ENCODE results near the gene ABCC2.
"Not testable (repeated sequence)": the region's sequence is repeated elsewhere in the genome, so short reads cannot be mapped to it uniquely, and the experiment has no call there.

The ABCC2 gene

GRCh38 chr10:99808270-99808669, 25.8 kb downstream of the ABCC2 start:
- H3K4me3 Mint-ChIP-seq: no peak overlapping the region

GRCh38 chr10:99809481-99809880, 27.0 kb downstream of the ABCC2 start:
- H3K36me3 Mint-ChIP-seq: peaks cover 10 to 26% of the 10 kb centered on the region in 2 donors
- H3K27me3 Mint-ChIP-seq: no peaks in the 10 kb centered on the region
- H3K4me1 Mint-ChIP-seq: no peaks in the 10 kb centered on the region
- H3K27ac Mint-ChIP-seq: no peak overlapping the region
- ATAC-seq (replicated peaks): no peak
- no peak for DNase-seq
- no peak overlapping the region for H3K4me3 Mint-ChIP-seq
- H3K9me3 Mint-ChIP-seq: no peaks in the 10 kb centered on the region

More at GRCh38 chr10:99808270-99808669, 25.8 kb downstream of the ABCC2 start:
- DNase-seq: no peak
- Mint-ChIP-seq H3K36me3 (peaks cover 20 to 35% of the 10 kb centered on the region in 2 donors), H3K27me3 (no peaks in the 10 kb centered on the region), H3K4me1 (no peaks in the 10 kb centered on the region), H3K9me3 (no peaks in the 10 kb centered on the region), H3K27ac (no peak overlapping the region)
- ATAC-seq (replicated peaks): no peak

- Mint-ChIP-seq H3K9me3 (no peaks in the 10 kb centered on the region), H3K4me3 (no peak overlapping the region), H3K4me1 (no peaks in the 10 kb centered on the region), H3K27ac (no peak overlapping the region), H3K36me3 (peaks cover 7 to 25% of the 10 kb centered on the region in 2 donors), H3K27me3 (no peaks in the 10 kb centered on the region)
- DNase-seq (no peak), ATAC-seq (replicated peaks) (no peak)
Measured at GRCh38 chr10:99809931-99810615, 27.6 kb downstream of the ABCC2 start.

GRCh38 chr10:99812177-99812576, 29.7 kb downstream of the ABCC2 start:
- ATAC-seq (replicated peaks) (no peak), DNase-seq (no peak)
- no peaks in the 10 kb centered on the region for H3K9me3 Mint-ChIP-seq
- peaks cover 12 to 30% of the 10 kb centered on the region in 2 donors for H3K36me3 Mint-ChIP-seq
- H3K4me1 Mint-ChIP-seq: no peaks in the 10 kb centered on the region
- no peak overlapping the region for H3K27ac Mint-ChIP-seq
- no peaks in the 10 kb centered on the region for H3K27me3 Mint-ChIP-seq
- no peak overlapping the region for H3K4me3 Mint-ChIP-seq

- no peak for ATAC-seq (replicated peaks)
- Mint-ChIP-seq H3K9me3 (no peaks in the 10 kb centered on the region), H3K36me3 (peaks cover 12 to 29% of the 10 kb centered on the region in 2 donors), H3K27me3 (no peaks in the 10 kb centered on the region), H3K4me1 (no peaks in the 10 kb centered on the region), H3K4me3 (no peak overlapping the region), H3K27ac (no peak overlapping the region)
- no peak for DNase-seq
Measured at GRCh38 chr10:99814143-99814542, 31.7 kb downstream of the ABCC2 start.

GRCh38 chr10:99815621-99816020, 33.2 kb downstream of the ABCC2 start:
- H3K4me3 Mint-ChIP-seq: no peak overlapping the region
- no peak for DNase-seq
- no peaks in the 10 kb centered on the region for H3K4me1 Mint-ChIP-seq
- no peaks in the 10 kb centered on the region for H3K27me3 Mint-ChIP-seq
- ATAC-seq (replicated peaks): no peak
- no peak overlapping the region for H3K27ac Mint-ChIP-seq
- no peaks in the 10 kb centered on the region for H3K9me3 Mint-ChIP-seq
- H3K36me3 Mint-ChIP-seq: peaks cover 16 to 28% of the 10 kb centered on the region in 2 donors

GRCh38 chr10:99827936-99828335, 45.5 kb downstream of the ABCC2 start:
- Mint-ChIP-seq H3K9me3 (peaks cover 6 to 8% of the 10 kb centered on the region in 2 donors), H3K27ac (no peak overlapping the region), H3K36me3 (peaks cover 23% of the 10 kb centered on the region in 2 donors), H3K4me3 (no peak overlapping the region), H3K27me3 (no peaks in the 10 kb centered on the region), H3K4me1 (no peaks in the 10 kb centered on the region)
- DNase-seq (no peak), ATAC-seq (replicated peaks) (no peak)

- Mint-ChIP-seq H3K4me3 (no peak overlapping the region), H3K27ac (no peak overlapping the region), H3K4me1 (no peaks in the 10 kb centered on the region), H3K36me3 (peaks cover 23% of the 10 kb centered on the region in 2 donors), H3K9me3 (peaks cover 6 to 8% of the 10 kb centered on the region in 2 donors), H3K27me3 (no peaks in the 10 kb centered on the region)
- DNase-seq: no peak
- ATAC-seq (replicated peaks): no peak
Measured at GRCh38 chr10:99828464-99828863, 46.0 kb downstream of the ABCC2 start.

- no peak for DNase-seq
- H3K27ac Mint-ChIP-seq: no peak overlapping the region
- H3K4me1 Mint-ChIP-seq: no peaks in the 10 kb centered on the region
- ATAC-seq (replicated peaks): no peak
- no peak overlapping the region for H3K4me3 Mint-ChIP-seq
- H3K36me3 Mint-ChIP-seq: peaks cover 35 to 44% of the 10 kb centered on the region in 2 donors
- no peaks in the 10 kb centered on the region for H3K27me3 Mint-ChIP-seq
- H3K9me3 Mint-ChIP-seq: peaks cover 6 to 8% of the 10 kb centered on the region in 2 donors
Measured at GRCh38 chr10:99832439-99832838, 50.0 kb downstream of the ABCC2 start.

DNA sequence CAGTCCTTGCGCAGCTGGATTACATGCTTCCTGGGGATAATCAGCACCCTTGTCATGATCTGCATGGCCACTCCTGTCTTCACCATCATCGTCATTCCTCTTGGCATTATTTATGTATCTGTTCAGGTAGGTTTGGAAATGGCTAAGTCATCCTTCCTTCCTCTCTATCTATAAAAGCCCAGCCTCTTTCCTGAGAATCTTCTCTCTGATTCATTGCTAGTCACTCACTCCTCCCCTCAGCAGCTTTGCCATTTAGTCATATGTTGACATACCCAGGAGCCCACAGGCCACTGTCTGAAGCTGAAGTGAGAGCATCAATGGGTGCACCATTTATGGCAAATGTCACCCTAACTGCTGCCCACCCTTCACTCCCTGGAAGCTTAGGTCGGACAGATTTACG, 52.0 kb downstream of the ABCC2 start:
- no peak overlapping the region for H3K27ac Mint-ChIP-seq
- no peaks in the 10 kb centered on the region for H3K4me1 Mint-ChIP-seq
- no peak overlapping the region for H3K4me3 Mint-ChIP-seq
- ATAC-seq (replicated peaks) (no peak), DNase-seq (no peak)
- peaks cover 26 to 34% of the 10 kb centered on the region in 2 donors for H3K36me3 Mint-ChIP-seq
- H3K27me3 Mint-ChIP-seq: no peaks in the 10 kb centered on the region
- H3K9me3 Mint-ChIP-seq: no peaks in the 10 kb centered on the region

- Mint-ChIP-seq H3K4me1 (peaks cover 0 to under 1% of the 10 kb centered on the region in 2 donors), H3K9me3 (no peaks in the 10 kb centered on the region), H3K4me3 (no peak overlapping the region), H3K27ac (no peak overlapping the region), H3K36me3 (peaks cover 17 to 24% of the 10 kb centered on the region in 2 donors), H3K27me3 (no peaks in the 10 kb centered on the region)
- ATAC-seq (replicated peaks): no peak
- no peak for DNase-seq
Measured at GRCh38 chr10:99835947-99836346, 53.5 kb downstream of the ABCC2 start.

DNA sequence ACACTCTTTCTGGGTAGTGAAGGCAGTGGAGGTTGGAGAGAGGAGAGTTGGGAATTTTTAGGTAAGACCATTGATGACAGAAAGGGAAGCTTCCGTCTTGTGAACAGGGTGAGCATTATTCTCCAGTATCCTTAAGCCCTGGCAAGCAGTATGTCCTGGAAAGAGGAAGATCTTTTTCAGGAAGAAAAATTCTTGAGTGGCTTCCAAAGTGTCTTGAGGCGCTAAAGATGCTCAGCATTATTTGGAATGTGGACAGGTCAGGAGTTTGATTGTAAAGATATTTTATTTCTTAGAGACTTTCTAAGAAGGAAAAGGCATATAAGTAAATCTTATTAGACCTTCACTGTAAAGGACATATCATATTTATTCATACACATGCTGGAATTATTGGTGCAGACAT, 54.3 kb downstream of the ABCC2 start:
- peaks cover 0 to 1% of the 10 kb centered on the region in 2 donors for H3K4me1 Mint-ChIP-seq
- H3K27ac Mint-ChIP-seq: no peak overlapping the region
- ATAC-seq (replicated peaks) (no peak), DNase-seq (no peak)
- H3K27me3 Mint-ChIP-seq: no peaks in the 10 kb centered on the region
- H3K36me3 Mint-ChIP-seq: peaks cover 15 to 21% of the 10 kb centered on the region in 2 donors
- H3K4me3 Mint-ChIP-seq: no peak overlapping the region
- no peaks in the 10 kb centered on the region for H3K9me3 Mint-ChIP-seq

DNA sequence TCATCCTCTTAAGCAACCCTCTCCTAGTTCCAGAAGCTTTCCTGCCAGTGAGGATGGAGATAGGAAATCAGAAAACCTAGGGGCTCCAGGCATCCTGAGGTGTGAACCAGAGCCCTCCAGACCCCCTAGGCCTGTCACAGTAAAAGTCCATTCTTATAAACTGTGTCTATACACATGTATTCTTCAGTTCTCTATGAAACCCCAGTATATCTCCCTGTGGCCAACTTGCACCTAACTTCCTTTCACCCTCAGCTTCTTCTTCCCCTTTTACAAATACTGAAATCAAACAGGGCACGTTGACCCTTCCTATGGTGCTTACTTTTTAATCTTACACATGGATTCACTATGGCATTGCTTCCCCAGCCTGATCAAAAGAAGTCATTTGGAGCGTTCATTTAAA, 58.4 kb downstream of the ABCC2 start:
- H3K36me3 Mint-ChIP-seq, H3K9me3 Mint-ChIP-seq, H3K27ac Mint-ChIP-seq, H3K4me3 Mint-ChIP-seq, H3K27me3 Mint-ChIP-seq, DNase-seq, H3K4me1 Mint-ChIP-seq: not testable (repeated sequence)
- peak; percentile 55 to 68 for ATAC-seq (replicated peaks)

DNA sequence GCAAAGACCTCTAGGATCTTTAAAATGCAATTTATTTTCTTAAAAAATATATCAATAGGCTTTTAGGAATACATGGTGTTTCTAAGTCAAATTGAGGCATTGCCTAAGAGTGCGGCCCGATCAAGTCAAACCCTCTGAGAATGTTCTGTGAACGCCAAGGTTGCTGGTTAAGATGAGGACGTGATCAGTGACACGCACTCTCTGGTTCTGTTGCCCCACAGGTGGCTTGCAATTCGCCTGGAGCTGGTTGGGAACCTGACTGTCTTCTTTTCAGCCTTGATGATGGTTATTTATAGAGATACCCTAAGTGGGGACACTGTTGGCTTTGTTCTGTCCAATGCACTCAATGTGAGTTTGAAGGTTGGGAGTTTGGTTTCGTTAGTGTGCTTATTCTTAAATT, 59.3 kb downstream of the ABCC2 start:
- ATAC-seq (replicated peaks): no peak

GRCh38 chr10:99843310-99843709, 60.9 kb downstream of the ABCC2 start:
- H3K4me3 Mint-ChIP-seq: no peak overlapping the region
- DNase-seq (no peak), ATAC-seq (replicated peaks) (no peak)
- no peaks in the 10 kb centered on the region for H3K9me3 Mint-ChIP-seq
- H3K36me3 Mint-ChIP-seq: peaks cover 3 to 7% of the 10 kb centered on the region in 2 donors
- no peak overlapping the region for H3K27ac Mint-ChIP-seq
- H3K27me3 Mint-ChIP-seq: no peaks in the 10 kb centered on the region
- peaks cover 6 to 11% of the 10 kb centered on the region in 2 donors for H3K4me1 Mint-ChIP-seq

More for the DNA sequence above, 59.3 kb downstream of the ABCC2 start:
- H3K4me1 Mint-ChIP-seq: peaks cover 6 to 11% of the 10 kb centered on the region in 2 donors
- H3K27me3 Mint-ChIP-seq: no peaks in the 10 kb centered on the region
- DNase-seq: no peak
- H3K9me3 Mint-ChIP-seq: no peaks in the 10 kb centered on the region
- H3K36me3 Mint-ChIP-seq: peaks cover under 1 to 4% of the 10 kb centered on the region in 2 donors
- H3K27ac Mint-ChIP-seq: no peak overlapping the region
- no peak overlapping the region for H3K4me3 Mint-ChIP-seq

All from stimulated activated naive B cell treated with anti-CD40 and anti-IgM and Interleukin-4, amounts not matched to agents 10 μg/mL and 1 μg/mL and 100 μg/mL, for 72 hours (primary cell).